Keratinocyte (primary cell): Measurements from ENCODE around the gene MAN1C1. TPM values are rescaled to one million over a fixed set of nuclear protein-coding genes. Genes with fewer than 3 reads are reported as not detected.

Experiments used
- DNase-seq: peaks from one replicate; pipeline ENCODE4 v3.0.0-alpha.2; 2011; ENCODE audit warnings: low read depth, missing footprints, low spot score
- FAIRE-seq: peaks from 2 replicates; lab custom pipeline; 2011; peaks lifted over from hg19 to GRCh38; lab: Jason Lieb, UNC
- H2AFZ ChIP-seq: 2 replicates; pipeline ENCODE4 v1.6.0; 2012; ENCODE audit warnings: low read length, control low read depth, inconsistent platforms; ENCODE audit not compliant: control insufficient read depth
- H3K27ac ChIP-seq: 2 replicates; pipeline ENCODE4 v1.5.1; 2011; ENCODE audit warnings: low read length; ENCODE audit not compliant: control insufficient read depth, insufficient read depth
- H3K27me3 ChIP-seq: 3 replicates; pipeline ENCODE4 v1.6.0; 2011; ENCODE audit warnings: low read length; ENCODE audit not compliant: control insufficient read depth, insufficient read depth; ENCODE audit errors: extremely low read depth
- H3K36me3 ChIP-seq, 2 experiments: 2 replicates in 1 of 2; 3 replicates in 1 of 2; pipeline ENCODE4 v1.5.1; 2011; ENCODE audit warnings: low read length in 2 of 2, mild to moderate bottlenecking in 1 of 2; ENCODE audit not compliant: control insufficient read depth in 2 of 2, insufficient read depth in 2 of 2; ENCODE audit errors: extremely low read depth in 1 of 2
- H3K4me1 ChIP-seq: 3 replicates; pipeline ENCODE4 v1.5.1; 2011; ENCODE audit warnings: low read length; ENCODE audit not compliant: control insufficient read depth, insufficient read depth; ENCODE audit errors: extremely low read depth
- H3K4me2 ChIP-seq: 3 replicates; pipeline ENCODE4 v1.6.0; 2011; ENCODE audit warnings: low read depth, low read length; ENCODE audit not compliant: control insufficient read depth, insufficient read depth; ENCODE audit errors: extremely low read depth
- H3K4me3 ChIP-seq, 3 experiments: fragments of 200-600 bp in 1 of 3; sonication (generic) in 1 of 3; 2 replicates in 2 of 3; 3 replicates in 1 of 3; pipeline ENCODE4 v1.5.1; 2011 to 2016; ENCODE audit warnings: low read length in 3 of 3, mild to moderate bottlenecking in 3 of 3, control low read depth in 2 of 3, inconsistent platforms in 1 of 3, low read depth in 1 of 3, mixed read lengths in 1 of 3, mixed run types in 1 of 3, moderate library complexity in 1 of 3; ENCODE audit not compliant: control insufficient read depth in 2 of 3, insufficient read depth in 2 of 3; ENCODE audit errors: extremely low read depth in 1 of 3
- H3K79me2 ChIP-seq: 2 replicates; pipeline ENCODE4 v1.6.0; 2012; ENCODE audit warnings: low read length; ENCODE audit not compliant: control insufficient read depth, insufficient read depth
- H3K9ac ChIP-seq: 3 replicates; pipeline ENCODE4 v1.6.0; 2011; ENCODE audit warnings: low read length; ENCODE audit not compliant: control insufficient read depth, insufficient read depth; ENCODE audit errors: extremely low read depth
- H3K9me1 ChIP-seq: 3 replicates; pipeline ENCODE4 v1.6.0; 2011; ENCODE audit warnings: low read length; ENCODE audit not compliant: control insufficient read depth, insufficient read depth; ENCODE audit errors: extremely low read depth
- H3K9me3 ChIP-seq: 2 replicates; pipeline ENCODE4 v1.5.1; 2012; ENCODE audit warnings: low read depth, low read length; ENCODE audit not compliant: control insufficient read depth
- H4K20me1 ChIP-seq: 3 replicates; pipeline ENCODE4 v1.6.0; 2011; ENCODE audit warnings: low read length; ENCODE audit not compliant: control insufficient read depth, insufficient read depth; ENCODE audit errors: extremely low read depth
- EZH2 ChIP-seq: IDR thresholded peaks from one replicate; pipeline ENCODE4 v1.6.1; 2012; ENCODE audit warnings: inconsistent platforms, mild to moderate bottlenecking, low read length, moderate library complexity
- dilution Hi-C: fragments of 300-500 bp; cut with MboI; formaldehyde crosslinking; loops from one replicate; pipeline ENCODE4 v1.7.0; 2020; ENCODE audit warnings: low sequenced_read_pairs; ENCODE audit not compliant: extremely low pct_ligation_motif_present
- polyA plus RNA-seq, 5 experiments: library from polyadenylated mRNA; depleted of rRNA in 3 of 5; stranded (reverse) in 3 of 5; stranded (forward) in 1 of 5; unstranded in 1 of 5; fragments of >200 nt; gene quantifications; 1 replicate in 1 of 5; 2 replicates in 3 of 5; 3 replicates in 1 of 5; pipeline versions ENCODE4 v1.2.1 to v1.2.3, GENCODE V29; 2011 to 2012; ENCODE audit warnings: missing spikeins in 2 of 5, low read depth in 1 of 5, low replicate concordance in 1 of 5
- TF ChIP-seq, protein P1 (sequence below), 3 experiments: IDR thresholded peaks in 1 of 3; conservative IDR thresholded peaks in 1 of 3; optimal IDR thresholded peaks in 1 of 3; 2 replicates in 2 of 3; 3 replicates in 1 of 3; pipeline versions ENCODE3 to v1.5.1; 2011; ENCODE audit warnings: low read length in 3 of 3, mild to moderate bottlenecking in 3 of 3, moderate library complexity in 2 of 3, control low read depth in 1 of 3, inconsistent platforms in 1 of 3; ENCODE audit not compliant: insufficient read depth in 2 of 3; ENCODE audit errors: extremely low read depth in 1 of 3

MAN1C1 gene
- polyA plus RNA-seq, 1 donor (not counting 4 experiments of a cell fraction or from before 2014, with no cell fraction given): 0.07 TPM

DNA sequence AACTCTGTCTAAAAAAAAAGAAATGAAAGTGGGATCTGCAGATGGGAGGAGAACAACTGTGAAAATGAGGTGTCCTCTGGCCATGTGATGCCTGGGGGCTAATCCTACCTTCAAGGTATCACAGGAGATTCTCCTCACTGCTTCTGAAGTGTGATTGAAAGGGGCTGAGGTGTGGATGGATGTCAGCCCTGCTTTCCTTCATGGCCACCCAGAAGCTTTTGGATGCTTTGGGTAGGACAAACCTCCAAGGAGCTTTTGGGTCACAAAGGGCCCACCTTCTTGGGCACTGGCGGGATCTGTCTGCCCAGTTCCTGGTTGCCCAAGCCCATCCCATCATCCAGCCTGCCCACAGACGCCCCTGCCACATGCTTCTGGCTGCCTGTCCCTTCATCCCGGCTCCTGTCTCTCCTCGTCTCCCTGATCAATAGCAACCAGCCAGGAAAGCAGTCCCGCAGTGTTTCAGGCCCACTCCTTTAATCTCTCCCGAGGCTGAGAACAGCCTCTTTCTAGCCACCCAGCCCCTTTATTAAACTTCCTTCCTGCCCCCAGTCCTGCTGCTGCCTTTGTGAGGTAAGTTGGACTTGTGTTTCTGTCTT lies 87.2 kb downstream of the MAN1C1 start:
- Histone ChIP-seq H3K4me3 (no peak overlapping the region), H3K9ac (no peak overlapping the region), H3K9me3 (no peaks in the 10 kb centered on the region), H2AFZ (no peak overlapping the region), H4K20me1 (no peaks in the 10 kb centered on the region), H3K4me2 (no peak overlapping the region), H3K79me2 (no peaks in the 10 kb centered on the region), H3K27me3 (no peaks in the 10 kb centered on the region), H3K36me3 (no peaks in the 10 kb centered on the region), H3K4me1 (peaks cover 21% of the 10 kb centered on the region), H3K9me1 (no peaks in the 10 kb centered on the region), H3K27ac (no peak overlapping the region)
- DNase-seq (no peak), FAIRE-seq (no peak)
- dilution Hi-C loops: no loop called here
- no peak for TF ChIP-seq EZH2
- TF ChIP-seq, protein P1, sequence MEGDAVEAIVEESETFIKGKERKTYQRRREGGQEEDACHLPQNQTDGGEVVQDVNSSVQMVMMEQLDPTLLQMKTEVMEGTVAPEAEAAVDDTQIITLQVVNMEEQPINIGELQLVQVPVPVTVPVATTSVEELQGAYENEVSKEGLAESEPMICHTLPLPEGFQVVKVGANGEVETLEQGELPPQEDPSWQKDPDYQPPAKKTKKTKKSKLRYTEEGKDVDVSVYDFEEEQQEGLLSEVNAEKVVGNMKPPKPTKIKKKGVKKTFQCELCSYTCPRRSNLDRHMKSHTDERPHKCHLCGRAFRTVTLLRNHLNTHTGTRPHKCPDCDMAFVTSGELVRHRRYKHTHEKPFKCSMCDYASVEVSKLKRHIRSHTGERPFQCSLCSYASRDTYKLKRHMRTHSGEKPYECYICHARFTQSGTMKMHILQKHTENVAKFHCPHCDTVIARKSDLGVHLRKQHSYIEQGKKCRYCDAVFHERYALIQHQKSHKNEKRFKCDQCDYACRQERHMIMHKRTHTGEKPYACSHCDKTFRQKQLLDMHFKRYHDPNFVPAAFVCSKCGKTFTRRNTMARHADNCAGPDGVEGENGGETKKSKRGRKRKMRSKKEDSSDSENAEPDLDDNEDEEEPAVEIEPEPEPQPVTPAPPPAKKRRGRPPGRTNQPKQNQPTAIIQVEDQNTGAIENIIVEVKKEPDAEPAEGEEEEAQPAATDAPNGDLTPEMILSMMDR (optimal IDR thresholded peaks at IDR 0.05 in 1 of 3, IDR thresholded peaks at IDR 0.05 in 1 of 3, conservative IDR thresholded peaks at IDR 0.05 in 1 of 3; ENCODE audit: extremely low read depth in 1 of 3, insufficient read depth in 2 of 3, low read length in 3 of 3): no peak

DNA sequence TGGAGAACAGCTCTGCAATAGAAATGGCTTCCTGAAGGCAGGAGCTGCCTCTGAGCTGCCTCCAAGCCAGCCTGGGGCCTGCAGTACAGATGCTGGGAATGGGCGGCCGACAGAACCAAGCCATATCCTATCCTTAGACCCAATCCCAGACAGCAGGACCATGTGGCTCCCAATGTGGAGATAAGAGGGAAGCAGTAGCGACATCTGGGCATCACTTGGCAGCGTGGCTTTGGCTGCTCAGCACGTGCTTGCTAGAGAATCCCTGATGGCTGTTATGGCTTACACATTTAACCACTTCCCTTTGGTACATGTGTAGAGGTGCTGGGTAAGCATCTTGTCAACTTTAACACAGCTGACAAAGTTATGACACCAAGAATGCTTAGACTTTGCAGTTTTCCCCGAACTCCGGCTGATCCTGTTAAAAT lies 87.7 kb downstream of the MAN1C1 start:
- H3K9me1 ChIP-seq: no peaks in the 10 kb centered on the region
- H3K9ac ChIP-seq: no peak overlapping the region
- dilution Hi-C loops: no loop called here
- FAIRE-seq (no peak), DNase-seq (no peak)
- no peak overlapping the region for H3K27ac ChIP-seq
- no peak overlapping the region for H3K4me2 ChIP-seq
- H2AFZ ChIP-seq: no peak overlapping the region
- H3K4me1 ChIP-seq: peaks cover 25% of the 10 kb centered on the region
- H3K36me3 ChIP-seq: no peaks in the 10 kb centered on the region
- no peaks in the 10 kb centered on the region for H3K27me3 ChIP-seq
- H3K4me3 ChIP-seq: no peak overlapping the region
- TF ChIP-seq EZH2: no peak
- TF ChIP-seq, protein P1 (optimal IDR thresholded peaks at IDR 0.05 in 1 of 3, IDR thresholded peaks at IDR 0.05 in 1 of 3, conservative IDR thresholded peaks at IDR 0.05 in 1 of 3; ENCODE audit: extremely low read depth in 1 of 3, insufficient read depth in 2 of 3, low read length in 3 of 3): no peak
- H3K79me2 ChIP-seq: no peaks in the 10 kb centered on the region
- H4K20me1 ChIP-seq: no peaks in the 10 kb centered on the region
- no peaks in the 10 kb centered on the region for H3K9me3 ChIP-seq
